ENCODE results near the gene TMTC3. TPM values are rescaled to one million over a fixed set of nuclear protein-coding genes. Genes with fewer than 3 reads are reported as not detected.

Gene TMTC3
- total RNA-seq, 4 donors from 2014 or later, result 23.3 to 60.9 (median 32.8) TPM

DNA sequence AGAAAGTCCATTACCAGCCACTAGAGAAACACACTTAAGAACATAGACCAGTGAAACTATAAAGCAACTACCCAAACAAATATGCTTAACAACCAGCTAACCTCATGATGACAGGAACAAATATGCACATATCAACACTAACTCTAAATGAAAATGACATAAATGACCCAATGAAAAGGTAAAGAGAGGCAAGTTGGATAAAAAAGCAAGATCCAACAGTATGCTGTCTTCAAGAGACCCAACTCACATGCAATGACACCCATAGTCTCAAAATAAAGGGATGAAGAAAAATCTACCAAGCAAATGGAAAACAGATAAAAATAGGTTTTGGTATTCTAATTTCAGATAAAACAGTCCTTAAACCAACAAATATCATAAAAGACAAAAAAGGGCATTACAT lies 77.8 kb downstream of the TMTC3 start:
- no peaks in the 10 kb centered on the region for H3K27me3 ChIP-seq
- TF ChIP-seq, protein P1, sequence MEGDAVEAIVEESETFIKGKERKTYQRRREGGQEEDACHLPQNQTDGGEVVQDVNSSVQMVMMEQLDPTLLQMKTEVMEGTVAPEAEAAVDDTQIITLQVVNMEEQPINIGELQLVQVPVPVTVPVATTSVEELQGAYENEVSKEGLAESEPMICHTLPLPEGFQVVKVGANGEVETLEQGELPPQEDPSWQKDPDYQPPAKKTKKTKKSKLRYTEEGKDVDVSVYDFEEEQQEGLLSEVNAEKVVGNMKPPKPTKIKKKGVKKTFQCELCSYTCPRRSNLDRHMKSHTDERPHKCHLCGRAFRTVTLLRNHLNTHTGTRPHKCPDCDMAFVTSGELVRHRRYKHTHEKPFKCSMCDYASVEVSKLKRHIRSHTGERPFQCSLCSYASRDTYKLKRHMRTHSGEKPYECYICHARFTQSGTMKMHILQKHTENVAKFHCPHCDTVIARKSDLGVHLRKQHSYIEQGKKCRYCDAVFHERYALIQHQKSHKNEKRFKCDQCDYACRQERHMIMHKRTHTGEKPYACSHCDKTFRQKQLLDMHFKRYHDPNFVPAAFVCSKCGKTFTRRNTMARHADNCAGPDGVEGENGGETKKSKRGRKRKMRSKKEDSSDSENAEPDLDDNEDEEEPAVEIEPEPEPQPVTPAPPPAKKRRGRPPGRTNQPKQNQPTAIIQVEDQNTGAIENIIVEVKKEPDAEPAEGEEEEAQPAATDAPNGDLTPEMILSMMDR (IDR thresholded peaks at IDR 0.05), result no peak
- TF ChIP-seq POLR2A (IDR thresholded peaks at IDR 0.05), result no peak
- H3K36me3 ChIP-seq, result no peaks in the 10 kb centered on the region
- DNase-seq, result no peak
- peaks cover 0 to 33% (median 4%) of the 10 kb centered on the region in 3 donors for H3K9me3 ChIP-seq
- intact Hi-C loops (cut with DNase I), result no loop called here
- H3K27ac ChIP-seq, result no peak overlapping the region
- no peaks in the 10 kb centered on the region for H3K4me1 ChIP-seq
- H3K4me3 ChIP-seq, result no peak overlapping the region

DNA sequence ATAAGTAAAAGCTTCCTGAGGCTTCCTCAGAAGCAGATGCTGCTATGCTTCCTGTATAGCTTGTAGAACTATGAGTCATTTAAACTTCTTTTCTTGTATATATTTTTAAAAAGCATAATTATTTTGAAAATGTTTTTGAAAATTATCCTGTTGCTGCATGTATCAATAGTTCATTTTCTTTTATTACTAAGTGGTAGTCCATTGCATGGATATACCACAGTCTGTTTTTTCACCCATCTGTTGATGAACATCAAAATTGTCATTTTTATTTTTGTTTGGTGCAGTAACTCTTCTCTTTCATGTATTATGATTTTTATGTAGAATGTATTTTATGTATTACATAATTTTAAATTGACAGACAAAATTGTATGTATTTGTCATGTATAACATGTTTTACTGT lies 81.4 kb downstream of the TMTC3 start:
- Histone ChIP-seq H3K27me3 (no peaks in the 10 kb centered on the region), H3K36me3 (no peaks in the 10 kb centered on the region), H3K9me3 (peaks cover 0 to 33% (median 4%) of the 10 kb centered on the region in 3 donors), H3K27ac (no peak overlapping the region), H3K4me1 (no peaks in the 10 kb centered on the region), H3K4me3 (no peak overlapping the region)
- TF ChIP-seq POLR2A (IDR thresholded peaks at IDR 0.05), result no peak
- TF ChIP-seq, protein P1 (IDR thresholded peaks at IDR 0.05), result no peak
- intact Hi-C loops (cut with DNase I), result no loop called here
- no peak for DNase-seq

DNA sequence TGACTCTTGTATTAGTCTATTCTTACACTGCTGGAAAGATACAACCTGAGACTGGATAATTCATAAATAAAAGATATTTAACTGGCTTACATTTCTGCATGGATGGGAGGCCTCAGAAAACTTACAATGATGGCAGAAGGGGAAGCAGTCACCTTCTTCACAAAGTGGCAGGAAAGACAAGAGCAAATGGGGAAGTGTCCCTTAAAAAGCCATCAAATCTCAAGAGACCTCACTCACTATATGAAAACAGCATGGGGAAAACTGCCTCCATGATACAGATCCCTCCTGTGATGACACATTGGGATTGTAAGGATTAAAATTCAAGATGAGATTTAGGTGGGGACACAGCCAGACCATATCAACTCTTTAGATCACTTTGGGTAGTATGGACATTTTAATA lies 83.7 kb downstream of the TMTC3 start:
- TF ChIP-seq, protein P1 (IDR thresholded peaks at IDR 0.05), result no peak
- TF ChIP-seq POLR2A (IDR thresholded peaks at IDR 0.05), result no peak
- H3K27ac ChIP-seq, result no peak overlapping the region
- DNase-seq, result no peak
- no peaks in the 10 kb centered on the region for H3K27me3 ChIP-seq
- no peaks in the 10 kb centered on the region for H3K4me1 ChIP-seq
- intact Hi-C loops (cut with DNase I), result no loop called here
- no peak overlapping the region for H3K4me3 ChIP-seq
- peaks cover 0 to 18% (median 0%) of the 10 kb centered on the region in 3 donors for H3K9me3 ChIP-seq
- no peaks in the 10 kb centered on the region for H3K36me3 ChIP-seq

DNA sequence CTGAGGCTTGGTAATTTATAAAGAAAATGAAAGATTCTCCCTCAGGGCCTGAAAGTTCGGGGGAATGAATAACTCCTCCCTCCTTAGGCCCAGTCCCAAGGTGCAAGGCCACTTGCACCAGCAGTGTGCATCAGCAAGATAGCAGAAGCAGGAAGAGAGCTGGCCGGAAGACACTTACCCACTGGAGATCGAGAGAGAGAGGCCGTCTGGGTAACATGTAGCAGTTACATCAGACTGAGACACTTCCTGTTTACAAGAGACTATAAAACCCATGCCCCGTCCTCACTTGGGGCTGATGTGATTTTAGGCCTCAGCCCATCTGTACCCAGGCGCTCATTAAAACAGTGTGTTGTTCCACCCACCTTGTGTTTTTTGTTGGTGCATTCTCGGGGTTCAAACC lies 85.2 kb downstream of the TMTC3 start:
- TF ChIP-seq, protein P1 (IDR thresholded peaks at IDR 0.05), result no peak
- TF ChIP-seq POLR2A (IDR thresholded peaks at IDR 0.05), result no peak
- WGBS, 2 donors, result 62 to 70% methylated on average over 6 to 7 of the region's 7 CpGs

DNA sequence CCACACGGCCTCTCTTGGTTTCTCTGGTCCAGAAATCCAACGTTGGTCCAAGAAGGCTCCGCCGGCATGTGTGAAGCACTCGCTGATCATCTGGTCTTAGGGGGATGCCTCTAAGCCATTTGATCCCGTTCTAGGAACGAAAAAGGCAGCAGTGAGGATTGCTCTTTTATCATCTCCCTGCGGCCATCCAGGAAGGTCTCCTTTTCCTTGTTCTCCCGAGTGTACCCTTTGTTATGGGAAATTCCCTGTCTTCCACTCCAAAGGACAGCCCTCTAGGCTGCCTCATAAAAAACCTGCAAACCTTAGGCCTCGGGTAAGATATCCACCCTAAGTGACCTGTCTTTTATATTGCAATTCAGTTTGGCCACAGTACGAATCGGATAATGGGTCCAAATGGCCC lies 85.8 kb downstream of the TMTC3 start:
- H3K36me3 ChIP-seq, result no peaks in the 10 kb centered on the region
- H3K27me3 ChIP-seq, result no peaks in the 10 kb centered on the region
- 89 to 91% methylated on average over 9 to 12 of the region's 12 CpGs for WGBS, 2 donors
- H3K27ac ChIP-seq, result no peak overlapping the region
- TF ChIP-seq, protein P1 (IDR thresholded peaks at IDR 0.05), result no peak
- TF ChIP-seq POLR2A (IDR thresholded peaks at IDR 0.05), result no peak
- intact Hi-C loops (cut with DNase I), result no loop called here
- no peak for DNase-seq
- no peak overlapping the region for H3K4me3 ChIP-seq
- no peaks in the 10 kb centered on the region for H3K4me1 ChIP-seq
- peaks cover 0 to 7% (median 0%) of the 10 kb centered on the region in 3 donors for H3K9me3 ChIP-seq

More for the DNA sequence above, 85.2 kb downstream of the TMTC3 start:
- H3K36me3 ChIP-seq, result no peaks in the 10 kb centered on the region
- H3K4me1 ChIP-seq, result no peaks in the 10 kb centered on the region
- intact Hi-C loops (cut with DNase I), result no loop called here
- no peak for DNase-seq
- peaks cover 0 to 11% (median 0%) of the 10 kb centered on the region in 3 donors for H3K9me3 ChIP-seq
- H3K4me3 ChIP-seq, result no peak overlapping the region
- H3K27me3 ChIP-seq, result no peaks in the 10 kb centered on the region
- H3K27ac ChIP-seq, result no peak overlapping the region
